ENCODE data around the gene ATP6V0C.

ATP6V0C gene

DNA sequence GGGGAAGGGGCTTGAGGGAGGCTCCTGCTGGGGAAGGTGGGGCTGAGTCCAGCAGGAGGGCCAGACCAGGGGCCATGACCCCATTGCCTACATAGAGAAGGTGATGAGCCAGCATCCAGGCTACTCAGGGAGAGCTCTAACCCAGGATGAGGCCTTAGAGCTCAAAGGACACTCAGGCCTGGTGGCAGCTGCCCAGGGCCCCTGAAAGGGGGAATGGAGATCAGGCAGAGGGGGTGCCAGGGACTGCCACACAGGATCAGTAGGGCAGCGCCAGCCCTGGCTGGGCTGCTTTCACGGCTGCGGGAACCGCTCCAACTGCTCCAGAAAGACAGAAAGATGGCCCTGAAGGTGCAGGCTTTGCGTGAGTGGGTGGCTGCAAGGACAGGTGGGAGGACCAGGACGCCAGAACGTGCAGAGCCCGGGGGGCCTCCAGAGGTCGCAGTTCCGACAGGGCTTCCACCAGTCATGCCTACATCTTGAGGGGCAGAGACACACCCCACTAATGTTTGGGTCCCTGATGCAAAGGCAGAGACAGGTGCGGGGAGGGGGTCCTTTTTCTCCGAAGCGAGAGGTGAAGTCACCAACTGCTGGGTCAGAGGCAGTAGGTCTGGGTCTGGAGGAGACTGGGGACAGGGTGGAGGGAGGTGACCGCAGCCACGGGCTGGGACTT, 882 bp upstream of the ATP6V0C start:
- DNase-seq, result no peak

DNA sequence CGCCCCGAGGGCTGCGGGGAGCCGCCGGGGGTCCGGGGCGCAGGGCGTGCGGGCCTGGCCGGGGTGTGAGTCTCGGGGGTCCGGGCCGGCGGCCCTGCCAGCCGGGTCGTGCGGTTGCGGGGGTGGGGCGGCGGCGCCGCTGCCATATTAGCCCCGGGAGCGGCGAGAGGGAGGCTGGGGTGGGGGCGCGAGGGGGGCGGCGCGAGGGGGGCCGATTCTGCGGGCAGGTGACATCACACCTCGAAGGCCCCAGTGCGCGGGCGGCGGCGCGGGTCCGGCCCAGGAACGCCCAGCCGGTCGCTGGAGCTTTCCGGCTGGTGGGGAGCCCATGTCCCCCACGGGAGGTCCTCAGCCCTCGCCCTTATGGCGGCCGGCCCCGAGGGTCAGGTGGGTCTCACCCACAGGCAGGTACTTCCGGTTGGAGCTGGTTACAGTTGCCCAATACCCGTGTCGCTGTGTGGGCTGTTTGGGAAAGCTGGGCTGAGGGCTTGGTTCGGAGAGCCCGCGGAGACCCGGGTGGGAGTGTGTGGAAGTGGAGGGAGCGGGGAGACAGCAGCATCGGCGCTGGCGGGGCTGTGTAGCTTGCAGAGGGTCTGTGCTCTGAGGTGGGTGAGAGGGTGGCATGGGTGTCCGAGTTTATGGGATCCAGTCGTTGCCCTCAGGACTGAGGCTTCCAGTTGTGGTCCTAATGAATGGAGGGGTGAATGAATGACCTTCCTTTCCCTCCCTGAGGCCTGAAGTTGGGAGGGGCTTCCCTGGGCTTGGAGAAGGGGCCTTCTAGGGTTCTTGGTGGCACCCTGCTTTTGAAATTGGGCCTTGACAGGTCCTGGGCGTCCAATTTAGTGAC, 804 bp downstream of the ATP6V0C start:
- DNase-seq, result peak; percentile 36

DNA sequence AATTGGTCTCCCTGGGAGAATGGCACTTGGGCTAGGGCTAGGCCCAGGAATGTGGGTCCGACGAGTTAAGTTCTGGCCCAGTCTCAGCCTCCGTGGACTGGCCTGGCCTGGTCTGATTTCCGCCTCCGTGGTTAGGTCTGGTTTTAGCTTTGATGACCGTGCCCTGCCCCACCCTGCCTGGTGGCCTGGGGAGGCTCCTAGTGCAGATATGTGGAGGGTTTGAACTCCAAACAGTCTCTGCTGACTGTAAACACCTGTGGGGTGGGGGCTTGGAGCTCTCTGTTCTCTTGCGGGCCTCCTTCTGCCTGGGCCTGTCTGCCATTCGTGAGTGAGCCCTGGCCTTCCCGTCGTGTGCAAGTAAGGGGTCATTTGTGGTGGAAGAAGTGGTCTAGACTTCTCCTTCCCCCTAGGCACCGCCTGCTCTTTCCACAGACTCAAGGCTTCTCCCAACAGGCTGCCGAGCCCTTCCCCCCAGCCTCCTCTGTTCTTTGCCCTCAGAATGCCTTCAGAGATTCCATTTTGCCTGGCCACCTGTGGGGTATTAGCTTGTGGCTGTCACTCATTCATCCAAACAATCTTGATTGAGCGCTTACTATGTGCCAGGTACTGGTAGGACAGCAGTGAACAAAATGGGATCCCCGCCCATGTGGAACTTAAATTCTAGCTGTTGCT, 1.6 kb downstream of the ATP6V0C start:
- no peak for DNase-seq

DNA sequence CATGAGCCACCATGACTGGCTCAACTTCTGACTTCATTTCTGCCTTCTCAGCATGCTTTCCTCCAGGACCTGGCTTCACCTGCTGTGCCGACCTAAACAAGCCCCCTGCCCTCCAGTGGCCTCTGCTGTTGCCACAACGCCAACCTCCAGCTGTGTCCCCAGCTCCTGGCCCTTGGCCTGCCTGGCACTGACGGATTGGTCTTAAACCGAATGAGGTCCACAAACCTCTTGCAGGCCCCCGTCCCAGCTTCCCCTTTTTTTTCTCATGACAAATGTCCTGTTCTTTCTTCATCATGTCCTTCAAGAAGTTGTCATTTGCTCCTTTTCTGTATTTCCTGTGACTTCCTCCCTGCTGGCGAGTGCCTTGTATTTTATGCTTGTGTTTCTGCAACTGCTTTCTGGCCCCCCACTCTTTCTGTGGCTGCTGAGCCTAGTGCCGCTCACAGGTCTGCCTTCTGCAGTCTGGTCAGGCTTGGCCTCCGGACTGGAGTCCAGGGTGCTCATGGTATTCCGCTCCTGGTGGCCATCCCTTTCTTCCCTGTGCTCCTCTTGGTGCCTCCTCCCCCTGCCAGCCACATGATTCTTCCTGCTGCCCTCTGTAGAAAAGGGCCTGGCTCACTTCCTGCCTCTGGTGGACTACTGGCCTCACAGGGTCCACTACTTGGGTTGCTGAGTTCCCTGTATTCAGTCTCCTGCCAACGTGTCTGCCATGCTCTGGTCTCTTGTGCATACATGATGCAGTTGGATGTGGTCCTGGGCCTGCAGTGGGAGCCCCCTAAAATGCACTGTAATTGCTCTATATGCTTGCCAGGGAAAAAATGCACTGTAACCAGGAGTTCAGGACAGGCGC, 2.9 kb downstream of the ATP6V0C start:
- DNase-seq, result no peak

DNA sequence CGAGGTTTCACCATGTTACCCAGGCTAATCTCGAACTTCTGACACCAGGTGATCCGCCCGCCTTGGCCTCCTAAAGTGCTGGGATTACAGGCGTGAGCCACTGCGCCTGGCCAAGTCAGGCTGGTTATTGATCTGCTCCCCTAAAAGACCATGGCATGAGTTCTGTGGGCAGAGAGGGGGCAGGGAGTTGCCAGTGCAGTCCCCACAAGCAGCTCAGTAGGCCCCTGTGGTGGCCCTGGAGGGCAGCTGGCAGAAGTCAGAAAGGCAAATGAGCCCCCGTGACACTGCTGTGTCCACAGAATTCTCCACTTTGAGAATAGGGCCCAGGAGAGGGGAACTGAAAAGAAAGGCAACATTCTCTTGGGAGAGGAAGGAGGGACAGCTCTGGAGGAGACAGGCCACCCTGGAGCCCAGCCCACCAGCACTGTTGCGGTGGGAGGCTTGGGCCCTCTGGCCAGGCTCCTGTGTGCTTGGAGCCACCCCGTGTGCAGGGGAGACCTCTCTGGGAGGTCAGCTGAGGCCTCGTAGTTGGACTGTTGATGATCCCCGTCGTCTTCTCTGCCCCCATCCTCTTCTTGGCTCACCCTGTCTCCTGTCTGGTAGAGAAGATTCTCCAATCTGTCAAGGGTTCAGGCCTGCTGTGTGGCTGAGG, 4.3 kb downstream of the ATP6V0C start:
- DNase-seq, result no peak

DNA sequence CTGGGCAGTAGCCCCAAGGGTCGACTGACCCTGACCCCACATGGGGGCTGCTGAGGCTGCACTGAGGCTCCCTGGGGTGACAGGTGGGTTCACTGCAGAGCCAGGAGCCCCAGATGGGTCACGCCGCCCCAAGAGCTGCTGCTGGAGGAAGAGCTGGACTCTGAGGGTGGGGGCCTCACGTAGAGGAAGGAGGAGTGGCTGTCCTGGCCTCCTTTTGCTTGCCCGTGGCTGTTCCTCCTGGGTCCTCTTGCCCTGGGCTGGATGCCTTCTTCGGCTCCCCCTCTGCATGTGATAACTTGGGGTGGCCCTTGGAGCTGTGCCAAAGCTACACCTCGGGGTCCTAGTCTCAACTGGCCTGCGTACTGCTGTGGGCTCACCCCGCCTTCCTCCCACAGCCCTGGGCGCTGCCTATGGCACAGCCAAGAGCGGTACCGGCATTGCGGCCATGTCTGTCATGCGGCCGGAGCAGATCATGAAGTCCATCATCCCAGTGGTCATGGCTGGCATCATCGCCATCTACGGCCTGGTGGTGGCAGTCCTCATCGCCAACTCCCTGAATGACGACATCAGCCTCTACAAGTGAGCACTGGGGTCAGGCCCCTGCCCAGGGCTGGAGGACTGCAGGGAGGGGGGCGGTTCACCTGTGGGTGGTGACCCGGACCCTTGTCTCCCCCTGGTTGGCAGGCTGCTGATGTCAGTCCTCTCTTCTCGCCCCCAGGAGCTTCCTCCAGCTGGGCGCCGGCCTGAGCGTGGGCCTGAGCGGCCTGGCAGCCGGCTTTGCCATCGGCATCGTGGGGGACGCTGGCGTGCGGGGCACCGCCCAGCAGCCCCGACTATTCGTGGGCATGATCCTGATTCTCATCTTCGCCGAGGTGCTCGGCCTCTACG, 5.3 kb downstream of the ATP6V0C start:
- no peak for DNase-seq

DNA sequence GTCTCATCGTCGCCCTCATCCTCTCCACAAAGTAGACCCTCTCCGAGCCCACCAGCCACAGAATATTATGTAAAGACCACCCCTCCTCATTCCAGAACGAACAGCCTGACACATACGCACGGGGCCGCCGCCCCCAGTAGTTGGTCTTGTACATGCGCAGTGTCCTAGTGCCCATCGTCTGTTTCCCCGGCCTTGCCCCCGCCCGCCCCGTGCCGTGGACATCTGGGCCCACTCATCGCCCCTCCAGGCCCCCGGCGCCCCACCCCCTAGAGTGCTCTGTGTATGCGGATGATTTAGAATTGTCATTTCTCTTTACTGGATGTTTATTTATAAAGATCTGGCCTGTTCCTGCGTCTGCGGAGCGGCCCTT, 5.9 kb downstream of the ATP6V0C start:
- DNase-seq, result no peak

DNA sequence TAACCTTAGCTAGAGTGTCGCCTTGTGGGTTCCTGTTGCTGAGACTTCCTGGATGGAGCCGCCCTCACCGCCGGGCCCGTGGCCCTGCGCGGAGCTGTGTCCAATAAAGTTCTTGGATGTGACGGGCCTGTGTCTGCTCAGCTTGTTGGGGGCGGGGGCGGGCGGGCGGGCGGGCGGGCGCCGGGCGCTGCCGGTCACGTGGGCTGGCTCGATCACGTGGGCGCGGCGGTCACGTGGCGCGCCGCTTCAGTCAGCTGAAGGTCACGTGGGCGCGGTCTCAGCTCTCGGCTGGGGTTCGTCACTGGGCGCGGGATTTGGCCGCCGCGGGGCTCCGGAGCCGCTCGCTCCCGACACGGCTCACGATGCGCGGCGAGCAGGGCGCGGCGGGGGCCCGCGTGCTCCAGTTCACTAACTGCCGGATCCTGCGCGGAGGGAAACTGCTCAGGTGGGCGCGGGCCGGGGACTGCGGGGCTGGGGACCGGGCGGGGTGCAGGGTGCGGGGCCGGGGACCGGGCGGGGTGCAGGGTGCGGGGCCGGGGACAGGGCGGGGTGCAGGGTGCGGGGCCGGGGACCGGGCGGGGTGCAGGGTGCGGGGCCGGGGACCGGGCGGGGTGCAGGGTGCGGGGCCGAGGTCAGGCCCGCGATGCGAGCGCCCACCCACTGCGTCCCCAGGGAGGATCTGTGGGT, 6.5 kb downstream of the ATP6V0C start, which contains the start of gene AMDHD2:
AMDHD2 (plus strand) TSS at position 275 of the 687 bp plus-strand sequence; CDS start at position 363, 88 bp downstream.
- peak; percentile 89 for DNase-seq

DNA sequence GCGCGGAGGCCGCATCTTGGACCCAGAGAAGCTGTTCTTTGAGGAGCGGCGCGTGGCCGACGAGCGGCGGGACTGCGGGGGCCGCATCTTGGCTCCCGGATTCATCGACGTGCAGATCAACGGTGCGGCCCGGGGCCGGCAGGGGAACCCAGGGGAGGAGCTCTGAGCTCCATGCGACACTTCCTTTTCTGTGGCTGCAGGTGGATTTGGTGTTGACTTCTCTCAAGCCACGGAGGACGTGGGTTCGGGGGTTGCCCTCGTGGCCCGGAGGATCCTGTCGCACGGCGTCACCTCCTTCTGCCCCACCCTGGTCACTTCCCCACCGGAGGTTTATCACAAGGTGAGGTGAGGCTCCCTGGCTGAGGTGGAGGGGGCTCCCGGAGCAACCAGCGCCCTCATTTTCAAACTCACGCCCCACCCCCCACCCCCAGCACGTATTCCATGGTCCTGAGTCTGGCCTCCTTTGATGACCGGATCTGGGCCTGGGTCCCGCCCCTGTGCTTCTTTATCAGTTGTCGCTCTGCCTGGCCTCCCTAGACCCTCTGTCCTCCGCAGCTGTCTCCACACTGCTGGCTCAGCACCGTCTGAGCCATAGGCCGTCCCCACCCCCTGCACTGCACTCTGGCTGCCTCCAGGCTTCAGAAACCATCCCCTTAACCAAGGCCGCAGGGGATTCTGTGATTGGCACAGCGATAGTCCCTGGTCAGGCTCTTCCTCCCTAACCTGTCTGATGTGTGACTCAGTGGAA, 7.2 kb downstream of the ATP6V0C start:
- DNase-seq, result peak; percentile 53

DNA sequence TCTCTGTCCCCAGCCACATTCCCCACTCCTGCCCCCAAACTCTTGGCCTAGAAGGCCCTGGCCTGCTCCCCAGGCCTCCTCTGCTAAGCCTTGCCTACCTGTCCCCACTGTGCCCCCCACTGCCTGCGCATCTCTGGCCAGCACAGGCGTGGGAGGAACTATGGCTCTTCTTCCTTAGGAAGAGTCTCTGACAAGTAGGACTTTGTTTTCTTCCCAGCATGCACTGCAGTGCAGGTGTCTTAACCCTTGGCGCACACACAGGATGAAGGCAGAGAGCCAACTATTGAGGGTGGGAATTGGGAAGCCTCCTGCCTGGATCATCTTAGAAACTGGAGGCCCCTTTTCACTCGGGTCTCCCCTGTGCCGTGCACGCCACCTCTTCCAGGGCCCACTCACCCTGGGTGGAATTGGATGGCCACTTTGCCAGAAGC, 10.1 kb downstream of the ATP6V0C start:
- no peak for DNase-seq

DNA sequence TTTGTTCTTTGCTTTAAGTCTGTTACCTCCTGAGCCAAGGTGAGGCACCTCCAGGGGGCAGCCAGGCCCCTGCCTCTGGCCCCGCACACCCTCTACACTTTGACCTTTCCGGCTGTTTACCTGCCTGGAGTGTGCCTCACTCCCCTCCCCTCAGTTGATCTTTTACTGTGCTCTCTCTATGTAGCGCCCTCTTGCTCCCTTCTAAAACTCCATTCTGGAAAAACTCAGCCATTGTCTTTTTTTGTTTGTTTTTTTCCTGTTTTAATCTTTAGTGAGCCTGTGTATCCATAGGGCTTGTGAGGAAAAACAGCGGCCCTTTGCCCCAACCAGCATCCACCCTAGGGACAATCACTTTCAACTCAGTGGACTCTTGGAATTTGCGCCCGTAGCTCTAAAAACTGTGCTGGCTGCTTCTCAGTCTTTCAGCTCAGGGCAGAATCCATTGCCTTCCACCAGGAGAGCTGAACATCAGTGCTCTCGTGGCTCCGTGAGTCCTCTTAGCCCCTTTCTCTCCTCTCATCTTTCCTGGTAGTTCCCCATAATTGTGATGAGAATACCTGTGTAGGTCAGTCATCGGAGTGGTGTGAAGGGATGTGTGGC, 10.7 kb downstream of the ATP6V0C start:
- no peak for DNase-seq

DNA sequence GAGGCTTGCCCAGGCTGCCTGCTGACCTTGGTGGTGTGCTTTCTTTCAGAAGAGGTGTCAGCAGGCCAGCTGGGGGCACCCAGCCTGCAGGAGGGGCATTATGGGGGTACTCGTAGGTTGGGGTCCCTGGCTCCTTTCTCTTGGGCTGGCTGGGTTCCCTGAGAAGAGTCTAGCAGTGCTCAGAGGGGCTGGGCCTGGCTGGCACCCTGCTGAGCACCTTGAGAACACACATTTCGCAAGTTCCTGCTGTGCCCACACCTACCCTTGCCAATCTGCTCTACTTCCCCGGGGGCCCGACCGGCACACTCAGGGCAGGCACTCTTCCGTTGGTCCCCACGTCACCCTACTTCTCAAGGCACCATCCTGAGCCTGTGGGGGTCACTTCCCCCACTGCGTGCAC, 12.4 kb downstream of the ATP6V0C start:
- no peak for DNase-seq

DNA sequence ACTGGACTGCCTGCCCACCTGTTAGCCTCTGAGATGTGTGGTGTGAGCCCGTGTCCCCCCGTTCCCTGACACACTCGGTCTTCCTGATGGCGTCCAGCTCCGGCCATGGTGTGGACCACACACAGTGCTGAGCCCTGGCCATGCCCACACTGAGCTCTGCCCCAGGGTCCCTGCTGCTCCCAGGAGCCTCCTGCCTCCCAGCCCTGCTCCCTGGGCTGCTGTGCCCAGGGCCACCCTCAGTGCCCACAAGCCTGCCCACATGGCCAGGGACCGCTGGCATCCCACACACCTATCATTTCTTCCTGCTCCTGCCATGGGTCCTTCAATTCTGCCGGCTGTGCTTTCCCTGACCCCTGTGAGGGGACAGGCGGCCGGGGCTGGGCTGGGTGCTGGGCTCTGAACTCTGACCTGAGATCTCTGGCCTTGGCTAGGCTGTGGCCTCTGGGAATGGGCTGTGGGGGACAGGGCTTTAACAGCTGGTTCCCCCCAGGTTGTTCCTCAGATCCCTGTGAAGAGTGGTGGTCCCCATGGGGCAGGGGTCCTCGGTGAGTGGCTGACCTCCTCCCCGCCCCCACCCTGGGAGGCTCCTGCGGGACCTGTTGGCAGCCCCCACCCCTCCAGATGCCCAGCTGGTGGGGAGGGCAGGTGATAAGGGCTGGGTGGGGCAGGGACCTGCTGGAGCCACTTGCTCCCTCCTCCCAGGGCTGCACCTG, 13.5 kb downstream of the ATP6V0C start:
- no peak for DNase-seq

DNA sequence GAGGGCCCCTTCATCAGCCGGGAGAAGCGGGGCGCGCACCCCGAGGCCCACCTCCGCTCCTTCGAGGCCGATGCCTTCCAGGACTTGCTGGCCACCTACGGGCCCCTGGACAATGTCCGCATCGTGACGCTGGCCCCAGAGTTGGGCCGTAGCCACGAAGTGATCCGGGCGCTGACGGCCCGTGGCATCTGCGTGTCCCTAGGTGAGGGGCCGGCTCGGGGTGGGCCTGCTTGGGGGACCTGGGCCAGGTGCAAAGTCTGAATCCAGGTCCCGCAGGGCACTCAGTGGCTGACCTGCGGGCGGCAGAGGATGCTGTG, 14.0 kb downstream of the ATP6V0C start:
- DNase-seq, result no peak

DNA sequence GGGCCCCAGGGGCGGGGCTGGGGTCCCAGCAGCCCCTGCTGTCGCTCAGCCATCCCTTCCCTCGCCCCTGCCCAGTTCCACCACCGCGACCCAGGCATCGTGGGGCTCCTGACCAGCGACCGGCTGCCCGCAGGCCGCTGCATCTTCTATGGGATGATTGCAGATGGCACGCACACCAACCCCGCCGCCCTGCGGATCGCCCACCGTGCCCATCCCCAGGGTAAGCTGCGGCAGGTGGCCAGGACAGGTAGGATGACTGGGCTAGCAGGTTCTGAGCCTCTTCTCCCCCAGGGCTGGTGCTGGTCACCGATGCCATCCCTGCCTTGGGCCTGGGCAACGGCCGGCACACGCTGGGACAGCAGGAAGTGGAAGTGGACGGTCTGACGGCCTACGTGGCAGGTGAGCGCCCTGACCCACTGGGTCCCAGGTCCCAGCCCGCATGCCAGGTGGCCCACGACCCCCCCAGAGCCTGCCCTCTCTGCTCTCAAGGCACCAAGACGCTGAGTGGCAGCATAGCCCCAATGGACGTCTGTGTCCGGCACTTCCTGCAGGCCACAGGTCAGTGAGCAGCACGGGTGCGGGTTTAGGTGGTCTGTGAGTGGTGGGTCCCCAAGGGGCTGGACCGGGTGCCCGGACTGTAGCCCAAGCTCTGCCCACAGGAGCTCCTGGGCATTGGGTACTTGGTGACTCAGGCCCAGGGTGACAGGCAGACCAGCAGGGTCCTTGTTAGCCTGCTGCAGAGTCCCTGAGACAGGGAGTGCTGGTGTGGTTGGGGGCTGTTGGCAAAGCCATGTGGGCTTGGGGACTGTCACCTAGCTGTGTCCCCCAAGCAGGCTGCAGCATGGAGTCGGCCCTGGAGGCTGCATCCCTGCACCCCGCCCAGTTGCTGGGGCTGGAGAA, 14.7 kb downstream of the ATP6V0C start:
- no peak for DNase-seq

DNA sequence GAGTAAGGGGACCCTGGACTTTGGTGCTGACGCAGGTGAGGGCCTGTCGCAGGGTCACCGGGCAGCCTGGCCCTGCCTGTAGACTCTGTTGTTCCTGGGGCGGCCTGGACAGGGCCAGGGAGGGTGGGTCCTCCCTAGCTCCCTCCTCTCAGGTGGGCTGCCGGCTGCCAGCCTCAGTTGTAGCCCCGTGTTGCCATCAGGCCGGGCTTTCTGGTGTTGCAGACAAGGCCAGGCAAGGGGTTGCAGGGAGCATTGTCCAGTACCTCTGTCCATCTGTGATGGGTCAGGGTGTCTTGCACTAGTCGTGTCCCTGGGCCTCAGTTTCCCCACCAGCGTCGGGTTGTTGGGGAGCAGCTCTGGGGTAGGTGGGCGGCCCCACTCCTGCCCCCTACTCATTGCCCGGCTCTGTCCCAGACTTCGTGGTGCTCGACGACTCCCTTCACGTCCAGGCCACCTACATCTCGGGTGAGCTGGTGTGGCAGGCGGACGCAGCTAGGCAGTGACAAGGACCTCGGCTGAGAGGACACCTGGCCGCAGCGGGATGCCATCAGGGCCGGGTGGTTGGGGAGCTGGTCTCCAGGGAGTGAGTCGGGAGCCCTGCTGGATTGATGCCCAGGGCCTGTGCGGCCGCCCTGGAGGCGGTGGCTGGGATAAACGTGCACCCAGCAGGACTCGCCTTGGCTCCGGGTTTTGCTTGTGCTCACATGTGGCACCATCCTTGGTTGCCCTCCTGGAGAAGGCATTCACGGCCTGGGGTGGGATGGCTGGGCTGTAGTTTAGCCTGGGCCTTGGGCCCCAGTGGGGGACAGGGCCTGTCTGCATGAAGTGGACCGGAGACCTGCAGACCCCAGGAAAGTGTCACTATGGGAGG, 15.5 kb downstream of the ATP6V0C start:
- DNase-seq, result no peak
